ENCODE measurements around the gene ZNF761.
"Not testable (repeated sequence)": the region's sequence is repeated elsewhere in the genome, so short reads cannot be mapped to it uniquely, and the experiment has no call there.

Gene ZNF761

DNA sequence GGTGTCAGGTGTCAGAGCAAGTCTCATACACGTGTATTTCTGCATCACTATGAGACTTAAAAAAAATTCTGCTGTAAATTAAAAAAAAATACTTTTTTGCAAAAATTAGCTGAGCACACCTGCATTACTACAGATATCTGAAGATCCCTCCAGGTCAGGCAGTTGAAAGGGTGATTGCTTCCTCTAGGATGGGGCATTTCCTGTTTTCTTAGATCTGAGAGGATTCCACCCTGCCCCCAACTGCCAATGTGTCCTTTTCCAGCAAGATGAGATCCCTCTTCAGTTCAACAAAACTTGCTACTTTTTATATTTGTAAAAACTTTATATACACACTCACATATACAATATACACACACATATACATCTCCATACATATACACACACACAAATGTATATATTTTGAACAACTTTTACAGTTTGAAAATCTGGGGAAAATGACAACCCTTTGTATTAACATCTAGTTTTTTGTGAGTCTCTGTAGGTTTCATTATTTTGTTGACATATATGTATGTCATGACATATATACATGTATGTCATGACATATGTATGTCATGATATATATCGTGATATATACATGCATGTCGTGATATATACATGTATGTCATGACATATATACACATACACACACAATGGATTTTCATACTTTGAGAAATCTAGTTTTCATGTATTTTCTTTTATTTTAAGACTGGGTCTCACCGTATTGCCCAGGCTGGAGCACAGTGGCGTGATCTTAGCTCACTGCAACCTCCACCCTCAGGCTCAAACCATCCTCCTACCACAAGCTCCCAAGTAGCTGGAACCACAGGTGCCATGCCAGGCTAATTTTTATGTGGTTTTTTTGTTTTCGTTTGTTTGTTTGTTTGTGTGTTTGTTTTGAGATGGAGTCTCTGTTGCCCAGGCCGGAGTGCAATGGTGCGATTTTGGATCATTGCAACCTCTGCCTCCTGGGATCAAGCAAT lies 53.5 kb downstream of the ZNF761 start:
- CTCF ChIA-PET, result no interaction called here
- DNase-seq (ENCODE audit: extremely low spot score), result no peak
- POLR2A ChIA-PET, result no interaction called here
- TF ChIP-seq, protein P1, sequence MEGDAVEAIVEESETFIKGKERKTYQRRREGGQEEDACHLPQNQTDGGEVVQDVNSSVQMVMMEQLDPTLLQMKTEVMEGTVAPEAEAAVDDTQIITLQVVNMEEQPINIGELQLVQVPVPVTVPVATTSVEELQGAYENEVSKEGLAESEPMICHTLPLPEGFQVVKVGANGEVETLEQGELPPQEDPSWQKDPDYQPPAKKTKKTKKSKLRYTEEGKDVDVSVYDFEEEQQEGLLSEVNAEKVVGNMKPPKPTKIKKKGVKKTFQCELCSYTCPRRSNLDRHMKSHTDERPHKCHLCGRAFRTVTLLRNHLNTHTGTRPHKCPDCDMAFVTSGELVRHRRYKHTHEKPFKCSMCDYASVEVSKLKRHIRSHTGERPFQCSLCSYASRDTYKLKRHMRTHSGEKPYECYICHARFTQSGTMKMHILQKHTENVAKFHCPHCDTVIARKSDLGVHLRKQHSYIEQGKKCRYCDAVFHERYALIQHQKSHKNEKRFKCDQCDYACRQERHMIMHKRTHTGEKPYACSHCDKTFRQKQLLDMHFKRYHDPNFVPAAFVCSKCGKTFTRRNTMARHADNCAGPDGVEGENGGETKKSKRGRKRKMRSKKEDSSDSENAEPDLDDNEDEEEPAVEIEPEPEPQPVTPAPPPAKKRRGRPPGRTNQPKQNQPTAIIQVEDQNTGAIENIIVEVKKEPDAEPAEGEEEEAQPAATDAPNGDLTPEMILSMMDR (IDR thresholded peaks at IDR 0.05; ENCODE audit: control extremely low read depth, extremely low read depth, low read depth, missing control alignments), result no peak

DNA sequence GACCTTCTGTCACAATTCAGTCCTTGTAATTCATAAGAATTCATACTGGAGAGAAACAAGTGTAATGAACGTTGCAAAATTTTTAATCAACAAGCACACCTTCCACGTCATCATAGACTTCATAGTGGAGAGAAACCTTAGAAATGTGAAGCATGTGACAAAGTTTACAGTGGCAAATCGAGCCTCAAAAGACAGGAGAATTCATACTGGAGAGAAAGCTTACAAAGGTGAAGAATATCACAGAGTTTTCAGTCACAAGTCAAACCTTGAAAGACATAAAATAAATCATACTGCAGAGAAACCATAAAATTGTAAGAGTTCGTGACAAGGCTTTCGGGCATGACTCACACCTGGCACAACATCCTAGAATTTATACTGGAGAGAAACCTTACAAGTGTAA lies 60.4 kb downstream of the ZNF761 start:
- DNase-seq (ENCODE audit: extremely low spot score), result no peak
- CTCF ChIA-PET, result no interaction called here
- TF ChIP-seq, protein P1 (IDR thresholded peaks at IDR 0.05; ENCODE audit: control extremely low read depth, extremely low read depth, low read depth, missing control alignments), result no peak
- POLR2A ChIA-PET, result no interaction called here

DNA sequence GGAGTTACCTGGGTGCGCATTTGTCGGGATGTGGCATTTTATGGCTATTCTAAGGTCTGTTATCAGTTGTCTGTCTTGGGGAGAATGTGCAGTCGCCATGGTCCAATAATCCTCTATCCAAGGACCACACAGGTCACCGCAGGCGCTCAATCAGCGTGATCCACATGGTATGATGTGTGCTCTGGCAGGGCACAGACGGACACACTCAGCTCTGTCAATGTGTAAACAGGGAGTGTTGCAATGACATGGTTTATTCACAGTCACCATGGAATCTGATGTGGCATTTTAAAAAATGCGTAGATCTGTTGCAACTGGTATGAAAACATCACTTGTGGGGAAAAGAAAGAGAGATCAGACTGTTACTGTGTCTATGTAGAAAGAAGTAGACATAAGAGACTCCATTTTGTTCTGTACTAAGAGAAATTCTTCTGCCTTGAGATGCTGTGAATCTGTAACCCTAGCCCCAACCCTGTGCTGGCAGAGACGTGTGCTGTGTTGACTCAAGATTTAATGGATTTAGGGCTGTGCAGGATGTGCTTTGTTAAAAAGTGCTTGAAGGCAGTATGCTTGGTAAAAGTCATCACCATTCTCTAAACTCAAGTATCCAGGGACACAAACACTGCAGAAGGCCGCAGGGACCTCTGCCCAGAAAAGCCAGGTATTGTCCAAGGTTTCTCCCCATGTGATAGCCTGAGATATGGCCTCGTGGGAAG lies 65.7 kb downstream of the ZNF761 start:
- CTCF ChIA-PET; POLR2A ChIA-PET; DNase-seq (ENCODE audit: extremely low spot score): not testable (repeated sequence)

DNA sequence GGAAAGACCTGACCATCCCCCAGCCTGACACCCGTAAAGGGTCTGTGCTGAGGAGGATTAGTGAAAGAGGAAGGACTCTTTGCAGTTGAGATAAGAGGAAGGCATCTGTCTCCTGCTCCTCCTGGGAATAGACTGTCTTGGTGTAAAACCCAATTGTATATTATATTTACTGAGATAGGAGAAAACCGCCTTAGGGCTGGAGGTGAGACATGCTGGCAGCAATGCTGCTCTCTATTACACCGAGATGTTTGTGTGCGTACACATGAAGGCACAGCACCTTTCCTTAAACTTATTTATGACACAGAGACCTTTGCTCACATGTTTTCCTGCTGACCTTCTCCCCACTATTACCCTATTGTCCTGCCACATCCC lies 66.2 kb downstream of the ZNF761 start:
- POLR2A ChIA-PET; DNase-seq (ENCODE audit: extremely low spot score); CTCF ChIA-PET: not testable (repeated sequence)

DNA sequence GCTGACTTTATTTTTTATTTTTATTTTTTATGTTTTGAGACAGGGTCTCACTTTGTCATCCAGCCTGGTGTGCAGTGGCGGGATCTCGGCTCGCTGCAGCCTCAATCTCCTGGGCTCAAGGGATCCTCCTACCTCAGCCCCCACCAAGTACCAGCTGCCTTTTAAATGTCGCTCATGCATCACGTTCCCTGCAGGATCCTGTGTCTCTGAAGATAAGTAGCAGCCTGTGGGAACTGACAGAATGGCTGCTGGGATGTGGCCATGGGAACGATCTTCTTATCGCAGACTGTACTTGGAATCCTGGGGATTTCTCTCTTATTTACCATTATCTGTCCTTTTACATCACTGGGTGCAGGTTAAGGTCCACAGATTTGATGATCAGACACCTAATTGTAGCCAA lies 71.4 kb downstream of the ZNF761 start:
- POLR2A ChIA-PET; CTCF ChIA-PET; DNase-seq (ENCODE audit: extremely low spot score): not testable (repeated sequence)

DNA sequence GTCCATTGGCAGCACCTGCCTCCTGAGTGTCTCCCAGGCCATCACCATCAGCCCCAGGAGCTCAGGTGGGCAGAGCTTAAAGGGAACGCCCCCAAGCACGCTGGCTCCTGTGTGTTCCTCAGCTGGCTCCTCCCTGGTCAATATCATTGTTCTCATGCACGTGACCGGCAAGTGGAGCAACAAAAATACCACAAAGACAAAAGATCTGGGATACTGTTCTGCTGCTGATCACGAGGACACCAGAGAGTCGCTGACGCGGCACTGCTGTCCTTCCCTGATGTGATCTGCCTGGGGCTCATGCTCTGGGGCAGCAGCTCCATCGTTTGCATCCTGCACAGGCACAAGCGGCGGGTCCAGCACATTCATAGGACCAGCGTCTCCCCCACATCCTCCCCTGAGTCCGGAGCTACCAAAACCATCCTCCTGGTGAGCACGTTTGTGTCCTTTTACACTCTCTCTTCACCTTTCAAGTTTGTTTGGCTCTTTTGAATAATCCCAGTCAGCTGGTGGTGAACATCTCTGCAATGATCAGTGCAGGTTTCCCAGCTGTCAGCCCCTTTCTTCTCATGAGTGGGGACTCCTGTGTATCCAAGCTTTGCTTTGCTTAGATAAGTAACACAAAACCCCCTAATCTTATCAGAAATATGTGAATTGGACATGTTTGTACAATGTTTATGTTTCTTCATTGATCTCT lies 72.0 kb downstream of the ZNF761 start:
- POLR2A ChIA-PET, CTCF ChIA-PET: not testable (repeated sequence)

DNA sequence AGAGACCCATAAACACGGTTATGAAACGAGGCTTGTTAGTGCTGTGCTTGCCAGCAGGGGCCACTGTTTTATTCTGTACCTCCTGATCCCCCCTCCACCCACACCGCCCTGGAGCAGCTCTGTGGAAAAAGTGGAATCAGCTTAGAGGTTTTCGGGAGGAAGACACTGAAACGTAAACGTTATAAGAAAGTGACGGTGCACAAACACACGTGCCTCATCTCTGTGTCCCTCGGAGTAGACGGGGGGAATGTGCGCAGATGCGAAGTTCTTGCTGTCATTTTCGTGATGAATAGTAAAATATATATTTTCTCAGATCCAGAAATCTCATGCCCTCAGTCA lies 72.5 kb downstream of the ZNF761 start:
- DNase-seq (ENCODE audit: extremely low spot score); POLR2A ChIA-PET; CTCF ChIA-PET: not testable (repeated sequence)

More for the DNA sequence above, 72.0 kb downstream of the ZNF761 start:
- DNase-seq (ENCODE audit: extremely low spot score), result not testable (repeated sequence)

DNA sequence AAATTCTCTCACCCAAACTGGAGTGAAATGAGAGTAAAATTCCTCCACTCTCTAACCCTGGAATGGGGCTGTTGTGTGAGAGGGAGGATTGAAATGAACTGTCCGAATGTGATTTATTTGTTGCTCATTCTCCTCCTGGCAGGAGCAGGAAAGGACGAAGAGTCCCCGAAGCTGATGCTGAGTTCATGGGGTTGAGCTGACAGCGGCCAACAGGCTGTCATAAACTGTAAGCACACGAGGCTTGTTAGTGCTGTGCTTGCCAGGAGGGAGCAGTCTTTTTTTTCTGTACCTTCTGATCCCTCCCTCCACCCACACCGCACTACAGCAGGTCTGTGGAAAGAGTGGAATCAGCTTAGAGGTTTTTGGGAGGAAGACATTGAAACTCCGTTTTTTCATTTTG lies 73.1 kb downstream of the ZNF761 start:
- POLR2A ChIA-PET, result no interaction called here
- TF ChIP-seq, protein P1 (IDR thresholded peaks at IDR 0.05; ENCODE audit: control extremely low read depth, extremely low read depth, low read depth, missing control alignments), result no peak
- DNase-seq (ENCODE audit: extremely low spot score), result no peak
- CTCF ChIA-PET, result no interaction called here

DNA sequence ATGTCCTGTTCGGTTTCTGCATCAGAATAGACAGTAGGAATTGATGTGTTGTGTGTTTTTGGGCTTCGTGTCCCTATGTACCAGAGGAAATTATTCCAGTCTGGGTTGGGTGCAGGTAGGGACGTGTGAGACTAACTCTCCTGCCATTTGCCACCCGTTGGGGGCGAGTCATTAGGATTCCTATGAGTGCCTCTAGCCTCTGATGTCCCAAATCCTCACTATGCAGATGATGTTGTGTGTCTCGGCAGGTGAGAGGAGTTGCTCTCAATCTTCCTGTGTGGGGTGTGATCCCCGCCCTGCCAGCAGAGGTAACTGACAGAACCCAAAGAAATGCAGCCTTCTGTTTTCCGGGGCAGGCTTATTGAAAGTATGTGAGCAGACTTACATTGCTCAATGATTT lies 74.9 kb downstream of the ZNF761 start:
- TF ChIP-seq, protein P1 (IDR thresholded peaks at IDR 0.05; ENCODE audit: control extremely low read depth, extremely low read depth, low read depth, missing control alignments), result no peak
- ChIA-PET CTCF (no interaction called here), POLR2A (no interaction called here)
- DNase-seq (ENCODE audit: extremely low spot score), result no peak
